Activated CD4-positive, alpha-beta T cell treated with anti-CD3 and anti-CD28 coated beads, Interleukin-2, Interleukin-6, amounts not matched to agents 100 ng/mL and 50 ng/mL, durations not matched to agents 16 hours and 8 hours (primary cell): ENCODE results near the gene GALNS.
"Not testable (repeated sequence)": the region's sequence is repeated elsewhere in the genome, so short reads cannot be mapped to it uniquely, and the experiment has no call there.

Experiments
- DNase-seq: peaks from one replicate; pipeline ENCODE4 v3.0.0-alpha.2; 2020

Gene GALNS

GRCh38 chr16:88834670-88835069 is 22.1 kb downstream of the GALNS start:
- no peak for DNase-seq

- DNase-seq = no peak
Measured at GRCh38 chr16:88833086-88833485, 23.7 kb downstream of the GALNS start.

GRCh38 chr16:88831838-88832237 is 24.9 kb downstream of the GALNS start:
- no peak for DNase-seq

GRCh38 chr16:88830783-88831182 is 26.0 kb downstream of the GALNS start:
- DNase-seq = no peak

- DNase-seq = no peak
Measured at GRCh38 chr16:88830258-88830657, 26.5 kb downstream of the GALNS start.

GRCh38 chr16:88828711-88829110 is 28.0 kb downstream of the GALNS start:
- DNase-seq = no peak

GRCh38 chr16:88827727-88828126 is 29.0 kb downstream of the GALNS start:
- no peak for DNase-seq

GRCh38 chr16:88826070-88826840 is 30.5 kb downstream of the GALNS start:
- DNase-seq = no peak

- DNase-seq = no peak
Measured at GRCh38 chr16:88825146-88825545, 31.6 kb downstream of the GALNS start.

GRCh38 chr16:88824256-88825077 is 32.3 kb downstream of the GALNS start:
- no peak for DNase-seq

- DNase-seq = not testable (repeated sequence)
Measured at GRCh38 chr16:88823646-88824045, 33.1 kb downstream of the GALNS start.

- no peak for DNase-seq
Measured at GRCh38 chr16:88822281-88823040, 34.3 kb downstream of the GALNS start.

GRCh38 chr16:88821168-88821850 is 35.4 kb downstream of the GALNS start:
- no peak for DNase-seq

- no peak for DNase-seq
Measured at GRCh38 chr16:88820385-88821025, 36.2 kb downstream of the GALNS start.

- DNase-seq = no peak
Measured at GRCh38 chr16:88819126-88819525, 37.6 kb downstream of the GALNS start.

GRCh38 chr16:88818575-88818874 is 38.2 kb downstream of the GALNS start:
- no peak for DNase-seq

GRCh38 chr16:88817785-88818574 is 38.8 kb downstream of the GALNS start:
- no peak for DNase-seq

GRCh38 chr16:88816736-88817535 is 39.8 kb downstream of the GALNS start:
- DNase-seq = no peak

- DNase-seq = peak; percentile 69
Measured at GRCh38 chr16:88815901-88816589, 40.7 kb downstream of the GALNS start.

GRCh38 chr16:88815227-88815626 is 41.5 kb downstream of the GALNS start:
- no peak for DNase-seq
